Thyroid gland (tissue), 4 donors: Measurements from ENCODE around the gene MTA1.

Experiments
- CTCF ChIP-seq, 6 experiments: fragments of 200-600 bp in 3 of 6; fragments of 450-650 bp in 3 of 6; sonication (generic) in 3 of 6; IDR thresholded peaks; one replicate each; pipeline ENCODE4 v1.5.1; 2016 to 2019; ENCODE audit warnings: antibody characterized with exemption in 6 of 6, mild to moderate bottlenecking in 2 of 6, inconsistent platforms in 1 of 6, moderate library complexity in 1 of 6
- POLR2A ChIP-seq, 2 donors: fragments of 450-650 bp; IDR thresholded peaks; one replicate each; pipeline ENCODE4 v1.6.1; 2017; ENCODE audit warnings: antibody characterized with exemption in 2 of 2, mild to moderate bottlenecking in 2 of 2, moderate library complexity in 1 of 2

GRCh38 chr14:105401699-105402098, 17.9 kb upstream of the MTA1 start:
- TF ChIP-seq CTCF (IDR thresholded peaks at IDR 0.05) (no peak), POLR2A (IDR thresholded peaks at IDR 0.05) (no peak)
